Hepatocyte (in vitro differentiated cells): Measurements from ENCODE around the gene DNAH7. TPM values are rescaled to one million over a fixed set of nuclear protein-coding genes. Genes with fewer than 3 reads are reported as not detected.
A peak's percentile ranks its signal among the peaks of the same experiment; 100 is the strongest.

Experiments used
- DNase-seq: peaks from one replicate; pipeline ENCODE4 v3.0.0-alpha.2; 2016; ENCODE audit warnings: low spot score
- H2AFZ ChIP-seq: fragments of 200-600 bp; sonication (generic); 2 replicates; pipeline ENCODE4 v1.6.0; 2016; ENCODE audit warnings: antibody characterized with exemption, mild to moderate bottlenecking
- H3K27ac ChIP-seq: fragments of 200-600 bp; sonication (generic); 2 replicates; pipeline ENCODE4 v1.5.1; 2016; ENCODE audit warnings: mild to moderate bottlenecking
- H3K27me3 ChIP-seq: fragments of 200-600 bp; sonication (generic); 2 replicates; pipeline ENCODE4 v1.6.1; 2016
- H3K36me3 ChIP-seq: fragments of 200-600 bp; sonication (generic); replicated peaks from 2 replicates; pipeline ENCODE4 v1.5.1; 2016; ENCODE audit warnings: low read depth; ENCODE audit not compliant: insufficient read depth
- H3K4me1 ChIP-seq: fragments of 200-600 bp; sonication (generic); 2 replicates; pipeline ENCODE4 v1.5.1; 2016; ENCODE audit warnings: mild to moderate bottlenecking, moderate library complexity; ENCODE audit not compliant: insufficient read depth
- H3K4me2 ChIP-seq: fragments of 200-600 bp; sonication (generic); 2 replicates; pipeline ENCODE4 v1.6.0; 2016
- H3K4me3 ChIP-seq: fragments of 200-600 bp; sonication (generic); 2 replicates; pipeline ENCODE4 v1.5.1; 2016; ENCODE audit warnings: mild to moderate bottlenecking
- H3K79me2 ChIP-seq: fragments of 200-600 bp; sonication (generic); 2 replicates; pipeline ENCODE4 v1.6.0; 2017; ENCODE audit warnings: mild to moderate bottlenecking
- H3K9me2 ChIP-seq: fragments of 200-600 bp; sonication (generic); replicated peaks from 2 replicates; pipeline ENCODE4 v1.6.0; 2017; ENCODE audit warnings: mild to moderate bottlenecking; ENCODE audit not compliant: insufficient read depth
- H3K9me3 ChIP-seq: fragments of 200-600 bp; sonication (generic); 2 replicates; pipeline ENCODE4 v1.5.1; 2016; ENCODE audit warnings: low read depth, mild to moderate bottlenecking
- H4K20me1 ChIP-seq: fragments of 200-600 bp; sonication (generic); 2 replicates; pipeline ENCODE4 v1.6.0; 2016; ENCODE audit warnings: mild to moderate bottlenecking; ENCODE audit not compliant: insufficient read depth, poor library complexity, severe bottlenecking
- CTCF ChIP-seq: fragments of 200-600 bp; sonication (generic); IDR thresholded peaks from 2 replicates; pipeline ENCODE4 v1.5.1; 2016; ENCODE audit warnings: antibody characterized with exemption, mild to moderate bottlenecking; ENCODE audit not compliant: poor library complexity
- EZH2 ChIP-seq: fragments of 200-600 bp; sonication (generic); IDR thresholded peaks from 2 replicates; pipeline ENCODE4 v1.6.1; 2016; ENCODE audit warnings: antibody characterized with exemption, mild to moderate bottlenecking, borderline replicate concordance
- EZH2phosphoT487 ChIP-seq: fragments of 200-600 bp; sonication (generic); IDR thresholded peaks from one replicate; pipeline ENCODE4 v1.6.1; 2018; ENCODE audit warnings: antibody characterized with exemption, mild to moderate bottlenecking, low read depth, moderate library complexity; ENCODE audit not compliant: unreplicated experiment, severe bottlenecking
- WGBS: methylation state at CpG from one replicate; pipeline ENCODE4 v1.1.6; 2016; ENCODE audit warnings: low lambda C conversion rate; ENCODE audit errors: missing lambda C conversion rate; 5-methylcytosine and 5-hydroxymethylcytosine counted together
- polyA plus RNA-seq: library from polyadenylated mRNA; unstranded; fragments of >200 nt; fragmentation: Nextera tagmentation; extraction: Ambion mirVana; gene quantifications from 2 replicates; pipeline ENCODE4 v1.2.1, GENCODE V29; 2016
- total RNA-seq: library from RNA; depleted of rRNA; stranded (reverse); fragments of >200 nt; gene quantifications from 2 replicates; pipeline ENCODE4 v1.2.3, GENCODE V29; 2014

DNAH7 gene
- total and polyA plus RNA-seq, 2 experiments from 2014 or later = 0.29 to 1.2 TPM

- Histone ChIP-seq H3K79me2 (no peaks in the 10 kb centered on the region), H3K4me1 (peaks cover 13% of the 10 kb centered on the region), H3K9me2 (no peaks in the 10 kb centered on the region), H2AFZ (no peak overlapping the region), H3K4me2 (no peak overlapping the region), H3K27ac (no peak overlapping the region), H3K4me3 (no peak overlapping the region), H3K36me3 (no peaks in the 10 kb centered on the region), H3K27me3 (no peaks in the 10 kb centered on the region), H4K20me1 (no peaks in the 10 kb centered on the region), H3K9me3 (no peaks in the 10 kb centered on the region)
- TF ChIP-seq EZH2phosphoT487 (no peak), EZH2 (no peak), CTCF (no peak)
- 70% methylated on average over 1 of the region's 1 CpG for WGBS
- no peak for DNase-seq
Observed at GRCh38 chr2:195819276-195819675, 249.4 kb downstream of the DNAH7 start.

GRCh38 chr2:195818526-195818925 lies 250.1 kb downstream of the DNAH7 start:
- H3K4me2 ChIP-seq = no peak overlapping the region
- DNase-seq = peak; percentile 10
- H2AFZ ChIP-seq = no peak overlapping the region
- no peaks in the 10 kb centered on the region for H3K36me3 ChIP-seq
- H3K27ac ChIP-seq = peak overlapping the region; percentile 59
- peaks cover 13% of the 10 kb centered on the region for H3K4me1 ChIP-seq
- no peaks in the 10 kb centered on the region for H3K9me3 ChIP-seq
- H4K20me1 ChIP-seq = no peaks in the 10 kb centered on the region
- WGBS = 78% methylated on average over 3 of the region's 3 CpGs
- TF ChIP-seq EZH2phosphoT487 (no peak), CTCF (no peak), EZH2 (no peak)
- no peaks in the 10 kb centered on the region for H3K79me2 ChIP-seq
- H3K4me3 ChIP-seq = no peak overlapping the region
- no peaks in the 10 kb centered on the region for H3K9me2 ChIP-seq
- H3K27me3 ChIP-seq = no peaks in the 10 kb centered on the region

- DNase-seq = no peak
- no peak overlapping the region for H2AFZ ChIP-seq
- no peaks in the 10 kb centered on the region for H3K9me2 ChIP-seq
- H3K79me2 ChIP-seq = no peaks in the 10 kb centered on the region
- H4K20me1 ChIP-seq = no peaks in the 10 kb centered on the region
- peaks cover 13% of the 10 kb centered on the region for H3K4me1 ChIP-seq
- no peaks in the 10 kb centered on the region for H3K27me3 ChIP-seq
- TF ChIP-seq EZH2phosphoT487 (no peak), CTCF (no peak), EZH2 (no peak)
- H3K9me3 ChIP-seq = no peaks in the 10 kb centered on the region
- H3K27ac ChIP-seq = peak overlapping the region; percentile 59
- H3K4me2 ChIP-seq = no peak overlapping the region
- no peak overlapping the region for H3K4me3 ChIP-seq
- H3K36me3 ChIP-seq = no peaks in the 10 kb centered on the region
Observed at GRCh38 chr2:195818106-195818505, 250.5 kb downstream of the DNAH7 start.

DNA sequence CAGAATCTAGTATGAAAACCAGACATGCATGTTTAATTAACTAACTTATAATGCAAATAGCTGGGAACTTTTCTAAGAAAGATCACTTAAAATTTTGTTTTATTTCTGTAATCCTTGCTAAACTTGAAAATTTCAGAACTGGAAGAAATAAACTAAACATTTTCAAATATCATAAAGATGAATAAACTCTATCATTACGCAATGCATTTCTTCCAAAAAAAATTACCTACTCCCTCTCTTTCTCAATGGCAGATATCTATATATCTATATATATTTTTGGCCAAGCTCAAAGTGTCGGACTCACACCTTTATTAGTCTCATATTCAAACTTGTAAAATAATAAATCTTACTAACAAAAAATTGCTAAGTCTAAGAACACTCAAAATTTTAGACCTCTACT lies 253.6 kb downstream of the DNAH7 start:
- Histone ChIP-seq H4K20me1 (no peaks in the 10 kb centered on the region), H3K36me3 (no peaks in the 10 kb centered on the region), H3K4me1 (peaks cover 13% of the 10 kb centered on the region), H3K27ac (no peak overlapping the region), H3K9me3 (no peaks in the 10 kb centered on the region), H3K79me2 (no peaks in the 10 kb centered on the region), H3K4me2 (no peak overlapping the region), H3K4me3 (no peak overlapping the region), H3K27me3 (no peaks in the 10 kb centered on the region), H3K9me2 (no peaks in the 10 kb centered on the region), H2AFZ (no peak overlapping the region)
- TF ChIP-seq EZH2 (no peak), CTCF (no peak), EZH2phosphoT487 (no peak)
- WGBS = 99% methylated on average over 2 of the region's 2 CpGs
- DNase-seq = no peak
